ENCODE measurements around the gene EFCAB11. TPM values are rescaled to one million over a fixed set of nuclear protein-coding genes. Genes with fewer than 3 reads are reported as not detected.

EFCAB11 gene
- total RNA-seq, 1 donor from 2014 or later, result 15.9 TPM

DNA sequence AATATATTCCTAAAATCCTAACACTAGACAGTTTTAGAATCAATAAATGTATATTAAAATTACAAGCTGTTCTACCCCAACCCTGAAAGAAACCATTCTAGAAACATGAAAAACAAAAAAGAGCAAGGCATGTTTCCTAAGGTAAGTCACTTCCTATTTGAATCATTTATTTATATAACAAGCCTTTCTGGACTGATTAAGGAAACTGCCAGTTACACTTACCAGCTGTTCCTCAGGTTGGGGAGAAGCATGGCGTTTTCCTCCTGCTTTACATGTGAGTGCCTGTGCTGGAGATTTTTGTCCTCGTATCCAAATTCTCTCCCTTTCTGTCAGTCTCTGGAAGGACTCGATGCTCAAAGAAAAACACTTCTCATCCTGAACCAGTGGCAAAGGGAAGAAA, 183.3 kb downstream of the EFCAB11 start:
- DNase-seq (ENCODE audit: low spot score), result peak; percentile 10

DNA sequence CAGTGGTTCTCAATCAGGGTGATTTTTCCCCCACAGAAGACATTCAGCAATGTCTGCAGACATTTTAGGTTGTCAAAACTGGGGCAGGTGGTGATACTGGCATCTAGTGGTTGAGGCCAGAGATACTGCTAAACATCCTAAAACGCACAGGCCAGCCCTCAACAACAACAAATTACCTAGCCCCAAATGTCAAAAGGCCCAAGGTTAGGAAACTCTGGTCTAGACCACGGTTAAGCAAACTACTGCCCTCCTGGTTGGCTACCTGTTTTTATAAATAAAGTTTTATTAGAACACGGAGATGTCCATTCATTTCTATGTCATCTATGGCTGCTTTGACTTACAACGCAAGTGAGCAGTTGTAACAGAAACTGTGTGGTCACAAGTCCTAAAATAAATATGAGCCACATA, 186.7 kb downstream of the EFCAB11 start:
- peak; percentile 49 for DNase-seq (ENCODE audit: low spot score)

DNA sequence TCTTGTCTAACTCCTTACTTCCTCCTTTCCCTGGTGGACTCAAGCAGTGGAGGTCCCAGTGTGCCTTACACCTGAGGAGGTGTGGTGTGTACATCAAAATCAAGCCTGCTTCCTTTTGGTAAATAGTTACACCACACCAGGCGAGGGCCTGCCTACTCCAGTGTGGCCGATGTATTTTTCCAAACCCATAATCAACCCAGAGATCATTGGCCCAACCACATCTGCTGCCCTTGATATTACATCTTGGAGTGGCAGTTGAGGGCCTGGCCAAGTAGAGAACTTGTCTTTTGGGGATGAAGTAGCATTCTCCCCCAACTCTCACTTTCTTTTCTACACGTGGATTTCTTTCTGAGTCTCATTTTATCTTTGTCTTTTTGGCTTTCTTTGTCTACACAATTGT, 187.4 kb downstream of the EFCAB11 start:
- DNase-seq (ENCODE audit: low spot score), result no peak

DNA sequence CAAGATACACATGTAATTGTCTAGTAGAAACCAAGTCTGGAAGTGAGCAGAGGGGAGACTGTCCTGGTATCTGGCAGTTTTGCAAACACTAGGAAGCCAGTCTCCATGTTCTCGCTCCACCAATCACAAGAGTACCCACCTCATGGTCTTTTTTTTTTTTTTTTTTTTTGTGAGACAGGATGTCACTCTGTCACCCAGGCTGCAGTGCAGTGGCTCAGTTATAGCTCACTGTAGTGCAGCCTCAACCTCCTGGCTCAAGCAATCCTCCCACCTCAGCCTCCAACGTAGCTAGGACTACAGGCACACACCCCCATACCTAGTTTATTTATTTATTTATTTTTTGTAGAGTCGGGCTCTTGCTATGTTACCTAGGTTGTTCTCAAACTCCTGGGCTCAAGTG, 189.2 kb downstream of the EFCAB11 start:
- DNase-seq (ENCODE audit: low spot score), result no peak

DNA sequence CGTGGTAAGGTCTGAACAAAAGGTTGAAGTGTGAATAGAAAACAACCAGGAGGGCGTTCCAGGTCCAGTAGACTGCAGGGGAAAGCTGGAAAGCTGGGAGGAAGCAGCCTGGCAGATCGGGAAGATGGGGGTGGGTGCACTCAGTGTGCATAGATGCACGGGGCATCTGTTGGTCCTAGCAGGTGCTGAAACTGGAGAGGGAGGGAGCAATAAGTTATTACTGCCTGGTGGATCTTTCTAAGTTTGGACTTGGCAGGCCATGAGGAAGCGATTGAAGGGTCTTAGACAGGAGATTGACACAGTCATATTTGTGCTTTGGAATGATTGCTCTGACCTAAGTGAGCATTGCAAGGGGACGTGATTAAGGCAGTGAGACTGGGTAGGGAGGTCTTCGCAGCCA, 194.4 kb downstream of the EFCAB11 start:
- DNase-seq (ENCODE audit: low spot score), result no peak

DNA sequence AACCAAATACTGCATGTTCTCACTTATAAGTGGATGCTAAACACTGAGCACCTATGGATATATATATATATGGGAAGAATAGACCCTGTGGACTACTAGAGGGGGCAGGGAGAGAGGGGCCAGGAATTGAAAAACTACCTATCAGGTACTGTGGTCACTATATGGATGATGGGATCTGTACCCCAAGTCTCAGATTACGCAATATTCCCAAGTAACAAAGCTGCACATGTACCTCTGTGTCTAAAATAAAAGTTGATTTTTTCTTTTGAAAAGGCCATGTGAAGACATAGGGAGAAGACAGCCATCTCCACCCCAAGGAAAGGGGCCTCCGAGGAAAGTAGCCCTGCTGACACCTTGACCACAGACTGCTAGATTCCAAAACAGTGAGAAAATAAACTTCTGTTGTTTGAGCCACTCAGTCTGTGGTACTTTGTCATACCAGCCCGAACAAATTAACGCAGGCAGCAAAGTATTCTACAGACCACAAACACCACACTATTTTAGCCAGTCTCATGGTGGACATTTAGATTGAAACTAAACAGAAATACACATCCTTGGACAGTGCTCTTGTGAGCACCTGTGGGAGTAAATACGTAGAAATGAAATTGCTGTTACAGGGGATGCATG, 197.1 kb downstream of the EFCAB11 start:
- no peak for DNase-seq (ENCODE audit: low spot score)

DNA sequence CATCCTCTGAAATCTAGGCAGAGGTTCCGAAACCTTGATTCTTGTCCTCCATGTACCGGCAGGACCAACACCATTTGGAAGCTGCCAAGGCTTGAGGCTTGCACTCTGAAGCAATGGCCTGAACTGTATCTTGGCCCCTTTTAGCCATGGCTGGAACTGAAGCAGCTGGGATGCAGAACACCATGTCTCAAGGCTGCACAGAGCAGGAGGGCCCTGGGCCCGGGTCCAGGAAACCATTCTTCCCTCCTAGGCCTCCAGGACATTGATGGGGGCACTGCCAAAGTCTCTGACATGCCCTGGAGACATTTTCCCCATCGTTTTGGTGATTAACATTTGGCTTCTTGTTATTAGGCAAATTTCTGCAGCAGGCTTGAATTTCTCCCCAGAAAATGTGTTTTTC, 198.7 kb downstream of the EFCAB11 start:
- no peak for DNase-seq (ENCODE audit: low spot score)

DNA sequence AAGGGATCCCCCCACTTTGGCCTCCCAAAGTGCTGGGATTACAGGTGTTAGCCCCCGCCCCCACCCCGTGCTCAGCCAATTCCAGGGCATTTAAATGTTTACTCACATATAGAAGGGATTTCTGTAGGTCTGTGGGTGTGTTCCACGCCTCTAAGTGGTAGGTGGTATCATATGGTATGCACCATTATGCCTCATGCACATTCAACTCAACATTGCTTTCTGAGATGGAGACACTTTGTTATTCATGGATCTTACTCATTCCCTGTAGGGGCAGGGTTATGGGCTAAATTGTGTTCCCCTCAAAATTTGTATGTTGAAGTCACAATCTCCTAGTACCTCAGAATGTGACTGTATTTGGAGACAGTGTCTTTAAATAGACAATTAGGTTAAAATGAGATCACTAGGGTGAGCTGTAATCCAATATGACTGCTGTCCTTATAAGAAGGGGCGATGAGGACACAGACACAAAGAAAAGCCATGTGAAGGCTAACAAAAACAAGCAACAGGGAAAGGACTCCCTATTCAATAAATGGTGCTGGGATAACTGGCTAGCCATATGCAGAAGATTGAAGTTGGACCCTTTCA, 200.6 kb downstream of the EFCAB11 start:
- DNase-seq (ENCODE audit: low spot score), result no peak

DNA sequence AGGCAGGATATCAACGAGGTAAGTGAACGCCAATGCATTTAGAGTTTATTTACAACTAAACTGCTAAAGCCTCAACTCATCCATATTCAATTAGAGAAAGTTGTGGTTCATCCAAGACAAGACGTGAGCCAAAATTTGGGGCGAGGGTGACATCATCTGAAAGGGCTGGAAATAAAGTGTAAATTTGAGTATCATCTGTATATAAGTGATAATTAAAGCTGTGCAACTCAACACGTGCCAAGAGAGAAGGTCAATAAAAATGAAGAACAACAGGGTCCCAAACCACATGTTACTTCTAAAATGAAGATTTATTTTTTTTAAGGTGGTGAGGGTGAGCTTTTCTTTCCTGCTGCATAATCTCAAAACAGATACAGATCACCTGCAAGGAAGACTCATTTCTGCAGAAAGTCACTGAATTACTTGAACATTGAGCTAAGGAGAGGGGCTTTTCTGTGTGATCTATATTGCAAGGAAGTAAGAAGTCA, 203.6 kb downstream of the EFCAB11 start:
- no peak for DNase-seq (ENCODE audit: low spot score)

DNA sequence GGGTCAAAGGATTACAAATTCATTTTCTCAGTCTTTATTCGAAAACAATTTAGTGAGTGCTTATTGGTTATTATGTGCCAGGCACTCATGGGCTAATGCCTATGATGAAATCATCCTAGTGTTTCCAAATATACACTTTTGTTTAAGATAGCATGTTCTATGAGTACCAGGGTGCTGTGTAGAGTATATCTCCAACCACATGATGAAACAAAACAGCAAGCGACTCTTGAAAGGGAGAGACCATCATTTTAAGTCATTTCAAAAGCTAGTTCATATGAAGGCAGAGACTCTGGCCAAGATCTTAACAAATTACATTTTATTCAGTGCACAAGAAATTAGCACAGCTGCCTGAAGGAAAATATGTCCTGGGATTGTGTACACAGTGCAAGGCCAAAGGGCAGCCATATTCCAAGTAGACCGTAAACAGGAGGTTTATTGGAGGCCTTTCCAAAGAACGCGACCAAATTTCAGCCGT, 204.2 kb downstream of the EFCAB11 start:
- DNase-seq (ENCODE audit: low spot score), result no peak

DNA sequence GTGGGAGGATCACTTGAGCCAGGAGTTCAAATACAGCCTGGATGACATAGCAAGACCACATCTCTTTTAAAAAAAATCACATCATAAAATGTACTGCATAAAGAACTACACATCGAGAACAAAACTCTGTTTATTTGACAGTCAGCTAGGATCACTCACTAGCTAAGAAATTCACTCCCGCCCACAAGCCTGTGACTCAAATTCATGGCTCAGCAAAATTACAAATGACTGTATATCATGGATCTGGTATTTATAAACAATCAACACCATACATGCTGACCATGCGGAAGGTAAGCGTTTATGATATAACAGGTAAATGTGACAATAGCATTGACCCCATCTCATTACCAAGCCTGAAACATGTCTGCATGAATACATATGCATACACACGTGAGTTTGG, 206.5 kb downstream of the EFCAB11 start:
- DNase-seq (ENCODE audit: low spot score), result no peak

DNA sequence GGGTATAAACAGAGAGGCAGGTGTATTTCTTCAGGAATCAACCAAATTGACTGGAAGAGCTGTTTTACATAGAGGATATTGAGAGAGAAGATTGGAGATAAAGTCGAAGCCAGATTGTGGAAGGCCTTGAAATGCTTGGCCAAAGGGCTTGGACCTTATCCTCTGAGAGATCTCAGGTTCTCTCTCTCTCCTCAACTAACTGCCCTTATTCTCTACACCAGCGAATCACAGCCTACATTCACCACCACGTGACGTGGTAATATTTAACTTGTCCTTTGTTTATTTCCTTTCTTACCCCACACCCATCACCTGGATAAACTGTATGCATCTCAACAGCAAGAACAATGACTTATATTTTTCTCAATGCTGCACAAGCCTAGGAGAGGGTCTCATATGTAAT, 207.4 kb downstream of the EFCAB11 start:
- DNase-seq (ENCODE audit: low spot score), result no peak

DNA sequence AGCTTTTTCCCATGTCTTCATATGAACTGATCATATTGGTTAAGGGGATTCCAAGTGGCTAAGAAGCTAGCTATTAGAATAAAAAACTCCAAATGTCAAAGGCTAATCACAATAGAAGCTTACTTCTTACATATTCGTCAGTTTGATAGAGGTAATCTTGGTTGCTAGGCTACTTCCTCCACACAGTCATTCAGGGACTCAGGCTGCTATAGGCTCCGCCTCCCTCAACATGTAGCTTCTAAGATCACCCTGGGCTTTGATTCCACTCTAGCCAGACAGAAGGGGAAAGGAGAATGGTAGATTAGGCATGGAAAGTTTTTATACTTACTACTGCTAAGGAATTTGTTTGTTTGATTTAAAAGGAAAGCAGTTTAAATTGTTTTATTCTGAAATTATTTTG, 207.9 kb downstream of the EFCAB11 start:
- no peak for DNase-seq (ENCODE audit: low spot score)

DNA sequence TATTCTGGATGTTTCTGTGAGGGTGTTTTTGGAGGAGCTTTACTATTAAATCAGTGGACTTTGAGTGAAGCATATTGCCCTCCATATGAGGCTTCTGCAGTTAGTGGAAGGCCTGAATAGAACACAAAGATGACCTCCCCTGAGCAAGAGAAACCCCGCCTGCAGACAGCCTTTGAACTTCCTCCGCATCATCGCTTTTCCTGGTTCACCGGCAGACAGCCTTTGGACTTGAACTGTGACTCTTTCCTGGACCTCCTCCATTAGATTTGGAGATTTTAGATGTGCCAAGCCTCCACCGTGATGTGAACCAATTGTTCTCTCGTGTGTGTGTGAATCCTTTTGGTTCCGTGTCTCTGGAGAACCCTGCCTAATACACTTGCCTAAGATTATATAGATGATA, 208.4 kb downstream of the EFCAB11 start:
- DNase-seq (ENCODE audit: low spot score), result no peak

Other genes with a start within 250 kb of the EFCAB11 start
- gene TDP1, start 1.2 kb upstream of the EFCAB11 start, total RNA-seq (ENCODE audit: insufficient read depth, low replicate concordance), result 24.1 TPM
- gene KCNK13, start 107.3 kb upstream of the EFCAB11 start, total RNA-seq (ENCODE audit: insufficient read depth, low replicate concordance), result 3.6 TPM

Data from umbilical cord (tissue), 2 donors.